HG03558 (cell line): ENCODE data around the gene NACC2.

Source experiments
- ATAC-seq: cut with Tn5 transposase; IDR thresholded peaks from one replicate; pipeline ENCODE4 v1.9.1; 2021; ENCODE audit warnings: moderate number of reproducible peaks; ENCODE audit not compliant: unreplicated experiment; ENCODE audit errors: extremely low read depth

The NACC2 gene

DNA sequence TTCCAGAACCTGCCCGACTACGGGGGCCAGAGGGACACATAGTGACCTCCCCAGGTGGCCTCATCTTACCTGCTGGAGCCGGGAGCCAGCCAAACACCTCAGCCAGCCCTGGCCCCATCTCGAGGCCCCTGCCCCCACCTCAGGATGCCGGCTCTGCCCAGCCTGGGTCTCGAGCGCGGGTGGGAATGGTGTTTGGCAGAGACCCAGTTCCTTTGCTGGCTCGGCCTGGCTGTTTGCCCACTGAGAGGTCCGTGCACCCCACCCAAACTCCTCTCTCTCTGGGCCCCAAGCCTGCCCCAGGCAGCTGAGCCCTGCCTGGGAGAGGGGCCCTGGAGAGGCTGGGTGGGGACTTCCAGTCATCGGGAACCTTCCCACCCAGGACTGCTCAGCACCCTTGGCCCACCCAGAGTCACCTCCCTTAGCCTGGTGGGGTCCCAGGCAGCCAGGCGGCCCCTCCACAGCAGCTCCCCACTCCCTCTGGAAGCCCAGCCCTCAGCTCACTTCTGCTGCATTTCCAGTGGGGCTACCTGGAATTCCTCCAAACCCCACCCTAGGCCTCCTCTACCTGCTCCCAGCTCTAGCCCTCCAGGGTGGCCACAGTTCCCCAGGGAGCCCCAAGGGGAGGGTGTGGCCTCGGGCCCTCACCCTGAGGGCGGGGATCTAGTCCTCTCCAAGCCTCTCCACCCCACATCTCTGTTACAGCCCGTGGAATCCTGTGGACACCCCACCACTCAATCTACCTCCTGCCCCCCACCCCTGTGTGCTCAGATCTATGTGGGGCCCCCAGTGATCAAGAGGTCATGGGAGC lies 91.5 kb downstream of the NACC2 start:
- ATAC-seq = no peak

- ATAC-seq = no peak
These were observed 92.2 kb downstream of the NACC2 start for GRCh38 chr9:136002881-136003280.

- no peak for ATAC-seq
These were observed 92.9 kb downstream of the NACC2 start for GRCh38 chr9:136002215-136002614.

DNA sequence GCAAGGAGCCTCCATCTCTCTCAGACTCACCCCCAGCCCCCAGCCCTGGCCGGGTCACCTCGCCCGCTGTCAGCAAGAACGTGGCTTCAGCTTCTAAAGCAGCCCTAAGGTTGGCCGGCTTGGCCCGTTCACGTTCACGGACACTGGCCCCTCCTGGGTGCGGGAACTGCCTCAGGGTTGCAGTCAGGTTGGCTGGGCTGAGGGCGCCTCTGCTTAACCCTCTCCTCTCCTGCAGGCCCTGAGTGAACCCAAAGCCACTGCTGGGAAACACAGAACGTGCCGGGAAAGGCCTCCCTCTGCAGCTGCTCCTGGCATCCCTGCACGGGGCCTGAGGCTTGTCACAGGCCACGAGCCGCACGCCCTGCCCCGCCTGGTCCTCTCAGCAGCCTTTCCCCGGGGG lies 93.9 kb downstream of the NACC2 start:
- no peak for ATAC-seq

DNA sequence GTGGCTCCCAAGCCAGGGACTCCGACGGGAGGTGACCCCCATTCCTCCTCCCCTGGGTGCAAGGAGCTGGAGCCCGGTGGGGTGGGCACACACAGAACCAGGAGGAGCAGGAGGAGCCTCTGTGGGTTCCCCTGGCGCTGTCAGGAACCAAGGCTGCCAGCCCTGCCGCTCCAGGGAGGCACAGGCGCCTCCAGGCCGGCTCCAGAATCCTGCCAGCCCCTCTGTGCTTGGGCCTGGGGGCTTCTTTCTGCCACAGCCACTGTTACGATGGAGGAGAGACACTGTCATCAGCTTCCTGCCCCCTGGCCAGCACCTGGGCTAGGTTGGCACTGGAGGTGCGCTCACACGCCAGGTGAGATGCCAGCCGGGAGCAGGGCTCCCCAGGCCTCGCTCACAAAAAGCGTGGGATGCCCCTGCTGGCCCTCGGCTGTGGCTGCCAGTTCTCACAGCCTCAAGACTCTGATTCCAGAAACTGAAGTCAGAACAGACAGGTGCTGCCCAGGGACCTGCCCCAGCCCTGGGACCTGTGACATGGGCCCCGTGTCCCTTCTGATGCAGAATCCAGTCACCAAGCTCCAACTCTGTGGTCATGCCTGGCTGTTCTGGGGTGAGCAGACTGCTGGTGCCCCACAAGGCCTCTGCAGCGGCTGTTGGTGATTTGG lies 96.5 kb downstream of the NACC2 start:
- no peak for ATAC-seq

GRCh38 chr9:135998016-135998380 lies 97.1 kb downstream of the NACC2 start:
- no peak for ATAC-seq

DNA sequence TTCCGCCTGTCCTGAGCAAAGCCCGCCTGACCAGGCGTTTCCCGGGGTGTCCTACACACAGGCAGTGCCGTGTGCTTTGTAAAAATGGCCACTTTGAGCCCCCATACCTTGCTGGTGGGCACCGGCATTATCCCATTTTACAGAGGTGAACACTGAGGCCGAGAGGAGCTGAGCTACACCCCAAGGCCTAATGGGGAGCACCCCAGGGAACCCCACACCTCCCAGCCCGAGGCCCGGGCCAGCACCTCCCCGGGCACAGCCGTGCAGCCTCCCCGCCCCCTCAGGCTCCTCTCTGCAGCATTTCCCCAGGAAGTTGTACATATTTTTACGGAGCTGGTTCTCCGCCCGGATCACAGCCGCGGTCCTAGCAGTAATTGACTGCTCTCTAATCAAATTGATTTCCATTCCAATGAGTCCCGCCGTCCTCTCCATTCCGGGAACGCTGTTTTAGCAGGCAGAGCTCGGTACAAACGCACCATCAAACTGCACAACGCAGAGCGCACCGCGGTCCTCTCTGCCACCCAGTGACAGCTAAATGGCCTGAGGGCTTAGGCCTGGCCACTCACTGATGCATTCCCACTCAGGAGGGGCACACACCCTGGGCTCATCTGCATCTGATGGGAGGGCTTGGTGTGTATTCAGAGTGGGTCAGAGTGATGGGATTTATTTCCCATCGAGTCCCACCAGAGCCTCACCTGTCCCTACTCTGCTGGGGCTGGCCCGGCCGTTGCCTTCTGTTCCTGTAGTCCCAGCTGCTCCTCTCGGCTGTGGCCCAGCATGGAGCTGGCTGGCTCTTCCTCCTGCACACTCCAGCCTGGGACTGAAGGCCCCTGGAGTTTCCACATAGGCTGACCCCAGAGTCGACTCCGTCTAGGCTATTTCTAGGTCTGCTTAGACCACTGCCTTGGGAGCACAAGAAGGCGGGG lies 97.7 kb downstream of the NACC2 start:
- no peak for ATAC-seq

GRCh38 chr9:135995816-135996215 lies 99.3 kb downstream of the NACC2 start:
- ATAC-seq = no peak

GRCh38 chr9:135994501-135995192 lies 100.4 kb downstream of the NACC2 start:
- no peak for ATAC-seq

DNA sequence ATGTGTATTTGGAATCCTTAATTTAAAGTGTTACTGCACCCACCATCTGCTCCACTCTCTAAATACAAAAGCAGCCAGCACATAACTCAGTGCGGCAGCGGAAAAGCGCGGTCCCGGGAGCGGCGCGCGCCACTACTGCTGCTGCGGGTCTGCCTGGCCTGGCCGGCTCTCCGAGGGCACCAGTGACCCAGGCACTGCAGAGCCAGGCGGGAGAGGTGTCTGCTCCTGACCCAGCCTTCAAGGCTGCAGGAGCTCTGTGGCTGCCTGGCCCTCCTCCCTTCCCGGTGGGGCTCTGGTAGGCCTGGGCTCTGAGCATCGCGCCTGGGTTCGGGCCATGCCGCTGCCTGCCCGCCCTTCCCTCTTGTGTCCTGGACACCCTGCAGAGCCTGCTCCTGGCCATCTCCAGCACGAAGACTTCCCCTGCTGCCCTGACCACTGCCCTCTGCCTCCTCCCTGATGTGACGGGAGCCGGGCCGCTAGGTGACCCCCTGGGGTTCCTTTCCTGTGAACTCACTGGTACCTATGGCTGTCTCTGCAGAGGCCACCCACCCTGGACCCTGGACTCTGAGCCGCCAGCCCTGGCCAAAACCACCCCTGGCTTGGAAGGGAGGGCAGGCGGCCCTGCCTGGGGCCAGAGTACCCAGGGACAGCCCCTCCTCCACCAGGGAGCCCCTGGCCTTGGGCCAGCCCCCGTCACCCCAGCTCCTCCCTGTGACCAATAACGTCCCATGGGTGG lies 101.2 kb downstream of the NACC2 start:
- ATAC-seq = no peak

GRCh38 chr9:135993409-135993742 lies 101.7 kb downstream of the NACC2 start:
- no peak for ATAC-seq

DNA sequence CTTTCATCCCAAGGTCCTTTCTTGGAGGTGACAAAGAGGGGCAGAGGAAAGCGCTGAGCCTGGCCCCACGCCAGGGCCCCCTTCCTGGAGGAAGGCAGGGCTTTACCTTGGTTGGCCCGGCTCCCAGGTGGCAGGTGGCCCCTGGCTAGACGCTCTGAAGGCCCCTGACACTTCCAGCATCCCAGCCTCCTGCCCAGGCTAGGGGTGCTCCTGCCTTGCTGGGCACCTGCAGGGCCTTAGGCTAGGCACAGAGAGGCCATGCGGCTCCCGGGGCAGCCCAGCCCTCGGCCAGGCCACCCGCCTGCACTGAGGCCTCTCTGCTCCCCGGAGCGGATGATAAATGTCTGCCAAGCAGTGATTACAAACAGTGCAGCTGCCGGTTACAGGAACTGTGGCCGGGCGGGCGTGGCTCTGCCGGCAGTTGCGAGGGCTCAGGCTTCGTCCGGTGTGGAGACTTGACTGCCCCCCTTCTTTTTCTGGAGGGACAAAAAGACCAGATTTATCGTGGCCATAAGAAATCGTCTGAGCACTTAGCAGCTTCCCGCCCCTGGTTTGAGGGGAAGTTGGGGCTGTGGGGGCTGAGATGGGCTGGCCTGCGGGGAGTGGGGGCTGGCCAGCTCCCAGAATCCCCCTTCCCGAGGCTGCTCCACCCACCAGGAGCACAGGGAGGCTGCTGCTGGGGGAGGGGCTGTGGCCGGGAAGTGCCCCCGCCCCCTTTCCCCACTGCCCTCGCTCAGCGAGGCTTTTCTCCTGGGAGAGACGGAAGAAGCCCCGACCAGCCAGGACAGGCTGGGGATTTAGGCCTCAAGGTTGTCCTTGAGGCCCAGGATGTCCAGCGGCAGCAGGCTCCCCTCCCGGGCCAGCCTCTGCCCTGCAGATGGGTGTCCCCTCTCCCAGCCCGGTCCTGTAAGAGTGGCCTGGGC lies 102.3 kb downstream of the NACC2 start:
- ATAC-seq = no peak

GRCh38 chr9:135991771-135992170 lies 103.3 kb downstream of the NACC2 start:
- no peak for ATAC-seq

DNA sequence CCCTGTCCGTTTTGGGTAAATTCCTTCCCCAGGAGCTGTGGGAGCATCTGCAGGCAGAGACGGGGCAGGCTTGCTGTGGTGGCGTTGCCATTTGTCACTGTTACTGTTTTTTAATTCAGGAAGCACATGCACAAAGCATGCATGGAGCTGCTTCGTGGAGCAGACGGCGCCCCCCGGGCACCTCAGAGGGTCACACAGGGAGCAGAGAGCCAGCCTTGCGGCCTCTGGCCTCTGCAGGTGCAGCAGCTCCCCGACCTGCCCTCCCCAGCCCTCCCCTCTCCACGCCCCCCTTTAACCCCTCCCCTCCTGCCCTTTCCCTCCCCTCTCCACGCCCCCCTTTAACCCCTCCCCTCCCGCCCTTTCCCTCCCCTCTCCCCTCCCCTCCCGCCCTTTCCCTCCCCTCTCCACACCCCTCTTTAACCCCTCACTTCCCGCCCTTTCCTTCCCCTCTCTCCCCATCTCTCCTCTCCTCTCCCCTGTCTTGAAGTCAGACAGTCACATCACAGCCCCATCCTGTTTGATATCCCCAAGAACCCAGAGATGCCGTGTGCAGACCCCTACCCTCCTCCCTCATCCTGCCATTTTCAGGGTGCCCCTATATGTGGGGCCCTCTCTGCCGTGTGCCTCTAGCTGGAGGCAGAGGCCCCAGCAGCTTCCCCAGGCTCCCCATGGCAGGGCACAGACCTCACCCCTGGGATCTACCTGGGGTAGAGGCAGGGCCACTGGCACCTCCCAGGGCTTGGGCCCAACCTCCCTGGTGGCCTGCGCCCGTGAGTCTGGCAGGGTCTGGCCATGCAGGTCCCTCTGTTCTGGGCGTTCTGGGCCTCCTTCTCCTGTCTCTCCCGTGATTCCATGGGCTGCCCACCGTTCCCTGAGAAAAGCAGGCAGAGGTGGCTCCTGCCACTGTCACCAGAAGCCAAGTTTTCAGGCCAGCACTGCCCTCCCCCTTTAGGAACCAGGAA lies 104.3 kb downstream of the NACC2 start:
- no peak for ATAC-seq

- no peak for ATAC-seq
These were observed 105.2 kb downstream of the NACC2 start for GRCh38 chr9:135989722-135990467.

DNA sequence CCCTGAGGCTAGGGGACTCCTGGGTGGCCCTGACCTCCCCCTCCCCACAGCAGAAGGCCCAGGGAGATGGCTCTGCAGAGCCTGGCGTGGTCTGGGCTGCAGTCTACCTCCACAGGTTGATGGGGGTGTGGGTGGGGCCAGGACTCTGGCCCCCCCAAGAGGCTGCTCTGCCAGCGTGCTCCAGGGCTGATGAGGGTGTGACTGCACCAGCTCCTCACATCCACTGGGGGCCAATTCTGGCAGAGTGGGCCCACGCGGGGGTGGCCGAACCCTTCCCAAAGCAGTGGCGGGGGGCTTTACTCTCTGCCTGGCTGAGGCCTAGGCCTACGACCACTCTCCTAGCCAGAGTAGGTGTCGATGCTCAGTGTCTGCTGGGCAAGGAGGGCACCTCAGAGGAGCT lies 105.9 kb downstream of the NACC2 start:
- no peak for ATAC-seq

- no peak for ATAC-seq
These were observed 106.6 kb downstream of the NACC2 start for GRCh38 chr9:135988493-135988892.
